H9 (cell line): Measurements from ENCODE around the gene MED1. TPM values are rescaled to one million over a fixed set of nuclear protein-coding genes. Genes with fewer than 3 reads are reported as not detected.

Source experiments
- DNase-seq: peaks from one replicate; pipeline ENCODE4 v3.0.0-alpha.2; 2017
- H2AFZ ChIP-seq: one replicate; pipeline ENCODE4 v1.6.1; 2013; ENCODE audit warnings: mild to moderate bottlenecking, low read length, control low read depth, moderate library complexity
- H2AK5ac ChIP-seq: 2 replicates; pipeline ENCODE4 v1.6.1; 2013; ENCODE audit warnings: low read length, control low read depth, mixed read lengths; ENCODE audit not compliant: insufficient read length
- H2BK120ac ChIP-seq: one replicate; pipeline ENCODE4 v1.6.1; 2013; ENCODE audit warnings: low read depth, mild to moderate bottlenecking, low read length, control low read depth, inconsistent platforms; ENCODE audit not compliant: poor library complexity, severe bottlenecking
- H2BK12ac ChIP-seq: 2 replicates; pipeline ENCODE4 v1.6.1; 2013; ENCODE audit warnings: low read length, control low read depth, mixed read lengths, low read depth; ENCODE audit not compliant: insufficient read length
- H2BK15ac ChIP-seq: 2 replicates; pipeline ENCODE4 v1.6.1; 2013; ENCODE audit warnings: low read depth, low read length, control low read depth
- H2BK20ac ChIP-seq: one replicate; pipeline ENCODE4 v1.6.1; 2013; ENCODE audit warnings: low read depth, mild to moderate bottlenecking, low read length, control low read depth, inconsistent platforms; ENCODE audit not compliant: poor library complexity, severe bottlenecking
- H2BK5ac ChIP-seq: 2 replicates; pipeline ENCODE4 v1.6.1; 2013; ENCODE audit warnings: low read length, control low read depth, mixed read lengths; ENCODE audit not compliant: insufficient read length
- H3K14ac ChIP-seq: 2 replicates; pipeline ENCODE4 v1.6.1; 2013; ENCODE audit warnings: low read length, control low read depth; ENCODE audit not compliant: insufficient read depth
- H3K18ac ChIP-seq: 2 replicates; pipeline ENCODE4 v1.6.1; 2013; ENCODE audit warnings: low read depth, mild to moderate bottlenecking, mixed read lengths, low read length, control low read depth; ENCODE audit not compliant: insufficient read length
- H3K23ac ChIP-seq: 2 replicates; pipeline ENCODE4 v1.6.1; 2013; ENCODE audit warnings: low read length, control low read depth, mixed read lengths, low read depth; ENCODE audit not compliant: insufficient read length
- H3K23me2 ChIP-seq: 2 replicates; pipeline ENCODE4 v1.6.1; 2013; ENCODE audit warnings: low read depth, mild to moderate bottlenecking, mixed read lengths, low read length, control low read depth; ENCODE audit not compliant: insufficient read length, poor library complexity, severe bottlenecking
- H3K27ac ChIP-seq: 2 replicates; pipeline ENCODE4 v1.5.1; 2013; ENCODE audit warnings: low read length, control low read depth, mixed read lengths, low read depth; ENCODE audit not compliant: insufficient read length
- H3K27me3 ChIP-seq: 2 replicates; pipeline ENCODE4 v1.6.1; 2013; ENCODE audit warnings: low read length, control low read depth, inconsistent platforms; ENCODE audit not compliant: insufficient read depth
- H3K4ac ChIP-seq: 2 replicates; pipeline ENCODE4 v1.6.1; 2013; ENCODE audit warnings: low read depth, mild to moderate bottlenecking, control low read depth, inconsistent platforms, low read length, moderate library complexity
- H3K4me1 ChIP-seq: 2 replicates; pipeline ENCODE4 v1.6.1; 2013; ENCODE audit warnings: low read length, control low read depth, inconsistent platforms; ENCODE audit not compliant: insufficient read depth
- H3K4me2 ChIP-seq: 2 replicates; pipeline ENCODE4 v1.6.1; 2013; ENCODE audit warnings: low read length, control low read depth, mixed read lengths; ENCODE audit not compliant: insufficient read length, insufficient read depth
- H3K56ac ChIP-seq: 2 replicates; pipeline ENCODE4 v1.6.1; 2013; ENCODE audit warnings: low read depth, mild to moderate bottlenecking, mixed read lengths, low read length, control low read depth; ENCODE audit not compliant: insufficient read length
- H3K79me1 ChIP-seq: 2 replicates; pipeline ENCODE4 v1.6.1; 2013; ENCODE audit warnings: low read depth, mild to moderate bottlenecking, moderate library complexity, low read length, control low read depth, inconsistent platforms; ENCODE audit not compliant: insufficient read depth, poor library complexity, severe bottlenecking
- H3K79me2 ChIP-seq: 2 replicates; pipeline ENCODE4 v1.6.1; 2013; ENCODE audit warnings: low read length, control low read depth, inconsistent platforms; ENCODE audit not compliant: insufficient read depth
- H3K9ac ChIP-seq: 2 replicates; pipeline ENCODE4 v1.6.1; 2013; ENCODE audit warnings: low read length, control low read depth, mixed read lengths; ENCODE audit not compliant: insufficient read length; ENCODE audit errors: extremely low read depth
- H3K9me3 ChIP-seq: one replicate; pipeline ENCODE4 v1.6.1; 2013; ENCODE audit warnings: low read depth, low read length, inconsistent platforms; ENCODE audit not compliant: control insufficient read depth
- H3T11ph ChIP-seq: one replicate; pipeline ENCODE4 v1.6.1; 2013; ENCODE audit warnings: mild to moderate bottlenecking, low read length, control low read depth, inconsistent platforms
- H4K20me1 ChIP-seq: one replicate; pipeline ENCODE4 v1.6.1; 2013; ENCODE audit not compliant: control insufficient read depth, insufficient read length, insufficient read depth
- H4K5ac ChIP-seq: 2 replicates; pipeline ENCODE4 v1.6.1; 2013; ENCODE audit warnings: low read depth, mild to moderate bottlenecking, mixed read lengths, low read length, control low read depth; ENCODE audit not compliant: insufficient read length
- H4K8ac ChIP-seq: replicated peaks from 2 replicates; pipeline ENCODE4 v1.6.1; 2013; ENCODE audit warnings: low read length, control low read depth, mixed read lengths, low read depth; ENCODE audit not compliant: insufficient read length
- H4K91ac ChIP-seq: 2 replicates; pipeline ENCODE4 v1.6.1; 2013; ENCODE audit warnings: low read depth, mild to moderate bottlenecking, moderate library complexity, mixed read lengths, low read length, control low read depth; ENCODE audit not compliant: insufficient read length
- H3K27ac Mint-ChIP-seq, 3 experiments: 2 replicates in 2 of 3; 3 replicates in 1 of 3; pipeline ENCODE4 v1.8.0; 2020 to 2021; ENCODE audit warnings: mixed read lengths in 3 of 3, mild to moderate bottlenecking in 1 of 3, moderate library complexity in 1 of 3
- H3K27me3 Mint-ChIP-seq: 2 replicates; pipeline ENCODE4 v1.8.0; 2021; ENCODE audit warnings: low read depth, mild to moderate bottlenecking, moderate library complexity, mixed read lengths
- H3K36me3 Mint-ChIP-seq, 3 experiments: 2 replicates in 2 of 3; 3 replicates in 1 of 3; pipeline ENCODE4 v1.8.0; 2020 to 2021; ENCODE audit warnings: low read depth in 3 of 3, mixed read lengths in 3 of 3; ENCODE audit not compliant: insufficient read depth in 1 of 3
- H3K4me1 Mint-ChIP-seq, 2 experiments: 2 replicates each; pipeline ENCODE4 v1.8.0; 2020; ENCODE audit warnings: mixed read lengths in 2 of 2
- H3K4me3 Mint-ChIP-seq, 2 experiments: 2 replicates in 1 of 2; 3 replicates in 1 of 2; pipeline ENCODE4 v1.8.0; 2020 to 2021; ENCODE audit warnings: mild to moderate bottlenecking in 2 of 2, mixed read lengths in 2 of 2, moderate library complexity in 1 of 2
- H3K9me3 Mint-ChIP-seq, 2 experiments: 2 replicates in 1 of 2; 3 replicates in 1 of 2; pipeline ENCODE4 v1.8.0; 2020; ENCODE audit warnings: mild to moderate bottlenecking in 2 of 2, mixed read lengths in 2 of 2, moderate library complexity in 1 of 2
- CTCF ChIP-seq: fragments of 200-600 bp; sonication (generic); conservative IDR thresholded peaks from 3 replicates; pipeline ENCODE4 v1.8.0; 2021; ENCODE audit warnings: antibody characterized with exemption, mild to moderate bottlenecking
- WGBS: extraction: QIAGEN DNeasy Blood & Tissue Kit; methylation state at CpG from one replicate; pipeline ENCODE4 v1.1.7; 2013; ENCODE audit warnings: missing lambda C conversion rate, low lambda C conversion rate, mixed read lengths; ENCODE audit not compliant: insufficient read length; ENCODE audit errors: extremely low coverage; 5-methylcytosine and 5-hydroxymethylcytosine counted together
- total RNA-seq: library from RNA; stranded (reverse); gene quantifications from 2 replicates; pipeline ENCODE4 v1.2.1, GENCODE V29; 2021

MED1 gene
- total RNA-seq, 1 experiment from 2014 or later = 59.2 TPM

DNA sequence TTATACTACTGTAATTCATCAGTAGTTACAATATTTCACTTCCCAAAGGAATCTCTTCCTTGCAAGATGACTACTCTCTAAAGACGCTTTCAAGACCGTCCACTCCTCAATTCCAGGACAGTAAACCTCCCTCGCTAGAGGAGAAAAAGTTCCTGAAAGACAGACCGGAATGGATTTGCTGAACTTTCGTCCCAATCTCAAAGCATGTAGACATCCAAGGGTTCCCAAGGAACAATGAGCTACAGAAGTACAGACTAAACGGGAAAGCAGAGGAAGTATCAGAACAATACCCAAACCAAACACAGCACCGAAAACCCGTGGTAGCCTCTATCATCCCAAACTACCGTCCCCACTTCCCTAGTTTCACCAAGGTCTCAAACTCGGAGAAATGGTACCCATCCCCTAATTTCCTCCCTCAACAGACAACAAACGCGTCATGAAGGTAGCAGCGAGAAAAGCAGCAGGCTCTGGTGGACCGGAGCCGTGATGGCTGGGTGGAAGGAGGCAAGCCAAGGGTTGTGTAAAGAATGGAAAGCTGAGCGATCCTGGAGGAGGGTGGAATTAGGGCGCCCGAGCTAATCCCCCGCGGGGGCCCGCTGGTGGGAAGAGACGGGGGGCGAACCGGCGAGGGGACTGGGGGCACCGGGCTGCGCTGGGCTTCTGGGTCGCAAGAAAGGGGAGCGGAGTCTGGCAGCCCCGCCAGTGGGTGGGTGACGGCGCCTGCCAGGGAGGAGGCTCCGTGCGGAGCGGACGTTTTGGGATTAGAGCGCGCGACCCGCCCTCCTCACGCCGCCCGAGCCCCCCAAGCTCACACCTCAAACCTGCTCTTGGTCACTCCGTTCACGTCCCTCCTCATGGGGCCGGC lies 50.3 kb downstream of the MED1 start:
- H3K36me3 Mint-ChIP-seq = peaks cover 0 to 4% (median 3%) of the 10 kb centered on the region in 3 experiments; a peak in 3 of 7 replicates
- Histone ChIP-seq H2BK20ac (no peak overlapping the region), H3K4ac (no peak overlapping the region), H4K8ac (no peak overlapping the region), H4K5ac (no peak overlapping the region), H3K18ac (peak overlapping the region; percentile 32), H3K14ac (peak overlapping the region; percentile 81), H3K79me1 (no peaks in the 10 kb centered on the region), H3K4me1 (no peaks in the 10 kb centered on the region), H3K23ac (no peak overlapping the region), H3K27me3 (no peaks in the 10 kb centered on the region), H3K9me3 (no peaks in the 10 kb centered on the region), H2BK15ac (no peak overlapping the region), H3K27ac (no peak overlapping the region), H4K91ac (no peak overlapping the region), H3K23me2 (peaks cover 8% of the 10 kb centered on the region), H2BK12ac (no peak overlapping the region), H3K79me2 (no peaks in the 10 kb centered on the region), H2AK5ac (no peak overlapping the region), H3K4me2 (peak overlapping the region; percentile 98), H2BK5ac (no peak overlapping the region), H3K9ac (peak overlapping the region; percentile 84), H3T11ph (no peak overlapping the region), H2BK120ac (no peak overlapping the region), H2AFZ (no peak overlapping the region), H4K20me1 (no peaks in the 10 kb centered on the region), H3K56ac (no peak overlapping the region)
- peak overlapping the region; percentile 12 to 85 (median 83); a peak in 5 of 7 replicates for H3K27ac Mint-ChIP-seq
- no peak for TF ChIP-seq CTCF
- WGBS = no CpG with 5 or more reads among the region's 46 CpGs
- no peaks in the 10 kb centered on the region for H3K9me3 Mint-ChIP-seq
- no peaks in the 10 kb centered on the region; the same call in 1 of the 2 replicates for H3K27me3 Mint-ChIP-seq
- DNase-seq = no peak
- peak overlapping the region; percentile 88 to 96 for H3K4me3 Mint-ChIP-seq
- H3K4me1 Mint-ChIP-seq = peaks cover 9% of the 10 kb centered on the region in 2 experiments
